SK-N-SH (cell line): ENCODE results near the gene DERL2. TPM values are rescaled to one million over a fixed set of nuclear protein-coding genes. Genes with fewer than 3 reads are reported as not detected.

ENCODE experiments used
- CTCF ChIA-PET: fragments of 300-600, 350-600 bp; formaldehyde crosslinking; extraction: SDS; loops from one replicate; lab custom pipeline; 2021; lab: Yijun Ruan, JAX
- POLR2A ChIA-PET: fragments of 350-600 bp; sonication (Branson Sonifier 250); formaldehyde crosslinking; extraction: SDS; loops from one replicate; lab custom pipeline; 2020; ENCODE audit warnings: antibody characterized with exemption, inconsistent platforms; lab: Yijun Ruan, JAX
- DNase-seq: peaks from one replicate; pipeline ENCODE4 v3.0.0; 2012
- H2AFZ ChIP-seq: fragments of 200-600 bp; sonication (generic); 2 replicates; pipeline ENCODE4 v1.8.1; 2016; ENCODE audit warnings: antibody characterized with exemption, mild to moderate bottlenecking, low read depth
- H3F3A ChIP-seq: fragments of 200-600 bp; sonication (generic); replicated peaks from 2 replicates; pipeline ENCODE3; 2016; ENCODE audit warnings: antibody characterized with exemption, mild to moderate bottlenecking; ENCODE audit not compliant: insufficient read depth
- H3K27ac ChIP-seq, 2 experiments: fragments of 200-500 bp in 1 of 2; fragments of 200-600 bp in 1 of 2; sonication (Bioruptor generic) in 1 of 2; sonication (generic), shearing (Covaris generic) in 1 of 2; 2 replicates each; pipeline versions ENCODE4 v1.5.1 to v1.6.1; 2014 to 2016; ENCODE audit warnings: low read depth in 2 of 2, inconsistent platforms in 1 of 2, low read length in 1 of 2, mild to moderate bottlenecking in 1 of 2, mixed read lengths in 1 of 2
- H3K27me3 ChIP-seq: fragments of 200-600 bp; sonication (generic), shearing (Covaris generic); 2 replicates; pipeline ENCODE4 v1.6.1; 2016; ENCODE audit warnings: mixed run types; ENCODE audit not compliant: insufficient read depth
- H3K36me3 ChIP-seq, 2 experiments: fragments of 200-500 bp in 1 of 2; fragments of 200-600 bp in 1 of 2; sonication (Bioruptor generic) in 1 of 2; sonication (generic) in 1 of 2; replicated peaks in 1 of 2; 2 replicates each; pipeline versions ENCODE3 to v1.5.1; 2014 to 2016; ENCODE audit warnings: low read length in 1 of 2, mild to moderate bottlenecking in 1 of 2; ENCODE audit not compliant: insufficient read depth in 2 of 2, control insufficient read depth in 1 of 2
- H3K4me1 ChIP-seq, 2 experiments: fragments of 200-500 bp in 1 of 2; fragments of 200-600 bp in 1 of 2; sonication (Bioruptor generic) in 1 of 2; sonication (generic), shearing (Covaris generic) in 1 of 2; 2 replicates each; pipeline versions ENCODE4 v1.5.1 to v1.6.1; 2014 to 2016; ENCODE audit warnings: low read depth in 1 of 2, low read length in 1 of 2, mixed run types in 1 of 2; ENCODE audit not compliant: insufficient read depth in 2 of 2, control insufficient read depth in 1 of 2
- H3K4me2 ChIP-seq: fragments of 200-600 bp; sonication (generic), shearing (Covaris generic); 2 replicates; pipeline ENCODE4 v1.6.1; 2017; ENCODE audit warnings: mixed run types
- H3K4me3 ChIP-seq, 2 experiments: fragments of 200-500 bp in 1 of 2; fragments of 200-600 bp in 1 of 2; sonication (Bioruptor generic) in 1 of 2; sonication (generic), shearing (Covaris generic) in 1 of 2; 2 replicates each; pipeline versions ENCODE4 v1.5.1 to v1.8.1; 2014 to 2016; ENCODE audit warnings: low read depth in 2 of 2, inconsistent platforms in 1 of 2, low read length in 1 of 2, mild to moderate bottlenecking in 1 of 2, mixed read lengths in 1 of 2, moderate library complexity in 1 of 2
- H3K79me2 ChIP-seq: fragments of 200-600 bp; sonication (generic); 2 replicates; pipeline ENCODE4 v1.8.1; 2017; ENCODE audit warnings: mild to moderate bottlenecking; ENCODE audit not compliant: insufficient read depth
- H3K9ac ChIP-seq: fragments of 200-600 bp; sonication (generic); 2 replicates; pipeline ENCODE4 v1.6.1; 2017; ENCODE audit warnings: mixed run types
- H3K9me2 ChIP-seq: fragments of 200-600 bp; sonication (generic); 2 replicates; pipeline ENCODE4 v1.6.1; 2017; ENCODE audit warnings: mixed run types
- H3K9me3 ChIP-seq: fragments of 200-600 bp; sonication (generic); 2 replicates; pipeline ENCODE4 v1.6.1; 2017; ENCODE audit warnings: mixed run types, mild to moderate bottlenecking, moderate library complexity
- H4K20me1 ChIP-seq: fragments of 200-600 bp; sonication (generic); 2 replicates; pipeline ENCODE4 v1.6.1; 2017; ENCODE audit warnings: mild to moderate bottlenecking, mixed run types; ENCODE audit not compliant: insufficient read depth
- CTCF ChIP-seq: fragments of 200-600 bp; sonication (generic); IDR thresholded peaks from 2 replicates; pipeline ENCODE4 v1.6.1; 2017; ENCODE audit warnings: antibody characterized with exemption, mild to moderate bottlenecking, moderate library complexity
- FOXJ3 ChIP-seq: sonication (generic); formaldehyde crosslinking; IDR thresholded peaks from 2 replicates; pipeline ENCODE4 v1.5.1; 2020; ENCODE audit warnings: mild to moderate bottlenecking, missing genetic modification reagents
- GABPA ChIP-seq: IDR thresholded peaks from 2 replicates; pipeline ENCODE4 v1.4.0; 2012; ENCODE audit warnings: low read depth, mild to moderate bottlenecking
- GATA2 ChIP-seq: sonication (generic); formaldehyde crosslinking; IDR thresholded peaks from 2 replicates; pipeline ENCODE4 v1.5.0; 2020; ENCODE audit warnings: mild to moderate bottlenecking, missing genetic modification reagents
- MAX ChIP-seq: IDR thresholded peaks from 2 replicates; pipeline ENCODE4 v1.4.0; 2012; ENCODE audit warnings: low read depth
- MEF2A ChIP-seq: IDR thresholded peaks from 2 replicates; pipeline ENCODE4 v1.4.0; 2012; ENCODE audit warnings: low read depth, borderline replicate concordance
- MXI1 ChIP-seq: IDR thresholded peaks from 2 replicates; pipeline ENCODE4 v1.6.1; 2012; ENCODE audit warnings: mild to moderate bottlenecking, low read depth, low read length, improper control_type of control experiment
- PBX3 ChIP-seq: IDR thresholded peaks from 2 replicates; pipeline ENCODE4; 2012
- TCF12 ChIP-seq: IDR thresholded peaks from 2 replicates; pipeline ENCODE4 v1.4.0; 2012
- TEAD4 ChIP-seq: IDR thresholded peaks from 2 replicates; pipeline ENCODE4 v1.4.0; 2012; ENCODE audit warnings: mild to moderate bottlenecking, borderline replicate concordance; ENCODE audit not compliant: insufficient read depth
- USF1 ChIP-seq: IDR thresholded peaks from 2 replicates; pipeline ENCODE4 v1.4.0; 2012; ENCODE audit warnings: low read depth, borderline replicate concordance
- USF2 ChIP-seq: fragments of 150-350 bp; IDR thresholded peaks from 2 replicates; pipeline ENCODE4 v1.6.1; 2017; ENCODE audit warnings: antibody characterized with exemption, low read length, low read depth, borderline replicate concordance
- ZBTB33 ChIP-seq: IDR thresholded peaks from 2 replicates; pipeline ENCODE4 v1.4.0; 2012; ENCODE audit warnings: low read depth, borderline replicate concordance
- WGBS: methylation state at CpG from one replicate; pipeline ENCODE4 v1.1.6; 2017; ENCODE audit warnings: low lambda C conversion rate; 5-methylcytosine and 5-hydroxymethylcytosine counted together
- polyA plus RNA-seq, 3 experiments: library from polyadenylated mRNA; depleted of rRNA; stranded (reverse); fragments of >200 nt; gene quantifications; 2 replicates each; pipeline ENCODE4 v1.2.3, GENCODE V29; 2012

The DERL2 gene
- polyA plus RNA-seq, 1 of the 3 experiments (the other 2 are of a cell fraction) = 42.5 TPM

- DNase-seq = no peak
- Histone ChIP-seq H3K4me3 (no peak overlapping the region), H3K27me3 (no peaks in the 10 kb centered on the region), H3K4me2 (no peak overlapping the region), H3K9me2 (no peaks in the 10 kb centered on the region), H3K9me3 (no peaks in the 10 kb centered on the region), H3K36me3 (no peaks in the 10 kb centered on the region), H2AFZ (no peak overlapping the region), H3F3A (peaks cover 7% of the 10 kb centered on the region), H3K27ac (no peak overlapping the region), H3K79me2 (peaks cover 12% of the 10 kb centered on the region), H3K9ac (no peak overlapping the region), H4K20me1 (no peaks in the 10 kb centered on the region), H3K4me1 (peaks cover 0 to 10% of the 10 kb centered on the region in 2 experiments; a peak in 2 of 4 replicates)
- POLR2A ChIA-PET = no interaction called here
- WGBS = 96% methylated on average over 4 of the region's 4 CpGs
- TF ChIP-seq PBX3 (no peak), USF2 (no peak), MEF2A (no peak), TCF12 (no peak), FOXJ3 (CRISPR knock-in tag) (no peak), GABPA (no peak), TEAD4 (no peak)
- CTCF ChIA-PET = no interaction called here
Measured at GRCh38 chr17:5502552-5502951, 16.6 kb upstream of the DERL2 start.

- Histone ChIP-seq H3K9ac (no peak overlapping the region), H3K27ac (peak overlapping the region; percentile 70 to 83), H3K9me3 (no peaks in the 10 kb centered on the region), H3F3A (peaks cover 7% of the 10 kb centered on the region), H3K79me2 (peaks cover 12% of the 10 kb centered on the region), H3K4me3 (no peak overlapping the region), H3K36me3 (no peaks in the 10 kb centered on the region), H2AFZ (no peak overlapping the region), H3K9me2 (no peaks in the 10 kb centered on the region), H4K20me1 (no peaks in the 10 kb centered on the region), H3K27me3 (no peaks in the 10 kb centered on the region), H3K4me1 (peaks cover 0 to 10% of the 10 kb centered on the region in 2 experiments; a peak in 2 of 4 replicates), H3K4me2 (peak overlapping the region; percentile 88; the same call in 1 of the 2 replicates)
- ChIA-PET CTCF (no interaction called here), POLR2A (interaction anchor here (1.0 to 3.2 kb wide), 3 partner anchors 10 to 26 kb away, joined by 6 to 46 read pairs (median 6); partner anchors contain the start of genes DERL2 and MIS12)
- WGBS = 93% methylated on average over 8 of the region's 8 CpGs
- DNase-seq = no peak
- TF ChIP-seq GATA2 (CRISPR knock-in tag) = no peak
- no peak for TF ChIP-seq USF1
- TF ChIP-seq MAX = no peak
- no peak for TF ChIP-seq MXI1
- no peak for TF ChIP-seq ZBTB33
- TF ChIP-seq TEAD4 = no peak
- TF ChIP-seq CTCF = no peak
Measured at GRCh38 chr17:5501685-5502084, 15.7 kb upstream of the DERL2 start.
